IgD-negative memory B cell (primary cell): ENCODE measurements around the gene RAB11FIP4. TPM values are rescaled to one million over a fixed set of nuclear protein-coding genes. Genes with fewer than 3 reads are reported as not detected.

ENCODE experiments used
- H3K27ac Mint-ChIP-seq, 3 donors: one replicate each; pipeline ENCODE4 v1.8.0; 2020 to 2022; ENCODE audit warnings: mild to moderate bottlenecking in 3 of 3, mixed read lengths in 3 of 3, moderate library complexity in 1 of 3
- H3K27me3 Mint-ChIP-seq: one replicate; pipeline ENCODE4 v1.8.0; 2021; ENCODE audit warnings: mixed read lengths
- H3K36me3 Mint-ChIP-seq: one replicate; pipeline ENCODE4 v1.8.0; 2020; ENCODE audit warnings: mild to moderate bottlenecking, mixed read lengths
- H3K4me1 Mint-ChIP-seq, 3 donors: one replicate each; pipeline ENCODE4 v1.8.0; 2020 to 2022; ENCODE audit warnings: mixed read lengths in 3 of 3, mild to moderate bottlenecking in 1 of 3
- H3K4me3 Mint-ChIP-seq, 4 donors: one replicate each; pipeline ENCODE4 v1.8.0; 2020 to 2022; ENCODE audit warnings: mild to moderate bottlenecking in 4 of 4, mixed read lengths in 4 of 4, moderate library complexity in 3 of 4
- H3K9me3 Mint-ChIP-seq, 3 donors: one replicate each; pipeline ENCODE4 v1.8.0; 2020 to 2021; ENCODE audit warnings: mixed read lengths in 3 of 3, mild to moderate bottlenecking in 1 of 3
- polyA plus RNA-seq: library from polyadenylated mRNA; unstranded; fragments of 300-500 nt; fragmentation: Illumina TruSeq; gene quantifications from one replicate; pipeline ENCODE4 v1.2.3, GENCODE V29; 2021

Gene RAB11FIP4
- polyA plus RNA-seq, 1 donor from 2014 or later, result 21.0 TPM

DNA sequence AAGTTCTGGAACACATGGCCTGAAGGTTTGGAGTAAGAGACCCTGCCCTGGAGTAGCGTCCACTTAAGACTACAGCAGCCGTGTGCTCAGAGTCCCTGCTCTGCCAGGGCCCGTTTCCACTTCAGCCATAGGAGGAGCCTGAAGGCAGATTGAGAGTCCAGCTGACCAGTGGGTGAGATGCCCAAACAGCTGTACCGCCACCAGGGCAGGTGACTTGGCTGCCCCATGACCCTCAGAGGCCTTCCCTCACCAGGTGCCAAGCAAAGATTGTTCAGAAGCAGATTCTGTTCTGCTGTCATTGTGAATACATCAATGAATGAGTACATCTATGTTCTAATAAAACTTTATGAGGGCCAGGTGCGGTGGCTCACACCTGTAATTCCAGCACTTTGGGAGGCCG lies 178.8 kb downstream of the RAB11FIP4 start:
- H3K36me3 Mint-ChIP-seq, result no peaks in the 10 kb centered on the region
- H3K27ac Mint-ChIP-seq, result no peak overlapping the region
- peaks cover 5 to 13% (median 9%) of the 10 kb centered on the region in 3 donors for H3K4me1 Mint-ChIP-seq
- H3K9me3 Mint-ChIP-seq, result no peaks in the 10 kb centered on the region
- no peak overlapping the region for H3K4me3 Mint-ChIP-seq
- no peaks in the 10 kb centered on the region for H3K27me3 Mint-ChIP-seq

DNA sequence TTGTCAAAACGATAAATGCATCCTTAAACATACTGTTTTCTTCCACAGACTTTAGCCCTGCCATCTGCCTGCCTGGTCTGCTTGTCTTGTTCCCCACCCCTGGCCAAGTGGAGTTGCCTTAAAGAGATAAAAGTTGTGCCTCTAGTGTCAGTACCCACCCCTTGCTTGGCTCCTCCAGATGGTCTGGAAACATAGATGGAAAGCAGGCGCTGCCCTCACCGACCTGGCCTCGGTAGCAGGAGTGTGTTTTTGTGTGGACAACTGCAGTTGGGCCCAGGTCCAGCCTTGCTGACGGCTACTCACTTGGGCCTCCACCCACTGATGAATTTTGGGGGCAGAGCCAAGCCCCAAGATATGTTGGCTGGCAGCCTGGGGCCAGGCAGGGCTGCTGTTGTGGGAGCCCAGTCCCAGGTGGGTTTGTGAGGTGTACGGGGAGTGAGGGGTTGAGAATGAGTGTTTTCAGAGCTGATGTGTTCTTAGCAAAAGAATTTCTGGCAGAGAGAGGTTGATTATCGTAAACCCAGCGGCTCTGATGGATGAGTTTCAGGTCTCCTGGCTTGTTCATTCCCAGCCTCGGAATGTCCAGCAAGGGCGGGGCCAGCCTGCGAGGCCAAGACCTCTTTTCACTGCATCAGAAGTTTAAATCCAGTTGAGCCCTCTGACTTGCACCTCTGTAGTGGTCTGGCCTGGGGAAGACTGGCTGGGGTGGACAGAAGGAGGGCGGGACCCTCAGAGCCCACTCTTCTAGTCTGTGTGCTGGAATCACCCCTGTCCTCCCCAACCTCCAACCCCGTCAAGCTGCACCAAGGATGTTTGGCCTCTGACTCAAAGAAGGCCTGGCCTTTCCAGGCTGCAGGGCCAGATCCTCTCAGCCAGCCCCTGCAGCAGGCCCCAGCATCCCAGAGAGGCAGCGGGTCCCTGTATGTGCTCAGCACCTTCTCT lies 179.7 kb downstream of the RAB11FIP4 start:
- Mint-ChIP-seq H3K4me3 (no peak overlapping the region), H3K27me3 (no peaks in the 10 kb centered on the region), H3K4me1 (peaks cover 5 to 13% (median 11%) of the 10 kb centered on the region in 3 donors), H3K9me3 (no peaks in the 10 kb centered on the region), H3K36me3 (no peaks in the 10 kb centered on the region), H3K27ac (no peak overlapping the region)

DNA sequence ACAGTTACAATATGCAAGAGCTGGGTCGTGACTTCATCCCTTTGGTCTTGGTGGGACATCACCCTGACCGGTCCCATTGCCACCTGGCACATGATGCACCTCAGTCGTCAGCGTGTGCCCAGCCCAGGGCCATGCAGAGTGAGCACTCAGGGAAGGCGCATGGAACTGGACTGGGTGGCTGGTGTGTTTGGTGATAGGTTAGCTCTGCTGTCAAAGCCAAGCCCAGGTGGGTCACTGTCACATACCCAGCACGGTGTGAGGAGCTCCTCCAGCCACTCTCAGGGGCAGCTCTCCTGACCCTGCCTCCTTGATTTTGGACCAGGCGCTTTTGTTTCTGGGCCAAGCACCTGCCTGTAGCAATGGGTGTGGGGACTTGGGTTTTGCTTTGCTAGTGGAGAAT lies 180.9 kb downstream of the RAB11FIP4 start:
- no peaks in the 10 kb centered on the region for H3K27me3 Mint-ChIP-seq
- H3K4me1 Mint-ChIP-seq, result peaks cover 4 to 11% (median 10%) of the 10 kb centered on the region in 3 donors
- H3K4me3 Mint-ChIP-seq, result no peak overlapping the region
- H3K36me3 Mint-ChIP-seq, result no peaks in the 10 kb centered on the region
- H3K9me3 Mint-ChIP-seq, result no peaks in the 10 kb centered on the region
- no peak overlapping the region for H3K27ac Mint-ChIP-seq

DNA sequence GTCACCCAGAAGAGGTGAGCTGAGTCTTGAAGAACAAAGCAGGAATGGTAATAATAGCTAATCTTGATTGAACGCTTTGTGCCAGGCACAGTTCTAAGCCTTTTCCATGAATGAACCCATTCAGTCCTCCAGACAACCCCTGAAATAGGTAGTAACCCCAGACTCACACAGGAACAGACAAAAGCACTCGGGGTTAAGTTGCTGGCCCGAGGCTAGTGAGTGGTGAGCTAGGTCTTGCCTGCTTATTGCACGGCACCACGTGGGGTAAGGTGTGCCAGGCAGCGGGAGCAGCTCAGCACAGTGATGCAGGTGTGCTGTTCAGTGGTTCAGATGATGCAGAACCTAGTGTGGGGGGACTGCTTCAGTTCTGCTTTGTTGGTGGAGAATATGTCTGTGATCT lies 181.6 kb downstream of the RAB11FIP4 start:
- no peak overlapping the region for H3K4me3 Mint-ChIP-seq
- no peaks in the 10 kb centered on the region for H3K36me3 Mint-ChIP-seq
- H3K27me3 Mint-ChIP-seq, result no peaks in the 10 kb centered on the region
- no peaks in the 10 kb centered on the region for H3K9me3 Mint-ChIP-seq
- no peak overlapping the region for H3K27ac Mint-ChIP-seq
- peaks cover 0 to 6% (median 5%) of the 10 kb centered on the region in 3 donors for H3K4me1 Mint-ChIP-seq

DNA sequence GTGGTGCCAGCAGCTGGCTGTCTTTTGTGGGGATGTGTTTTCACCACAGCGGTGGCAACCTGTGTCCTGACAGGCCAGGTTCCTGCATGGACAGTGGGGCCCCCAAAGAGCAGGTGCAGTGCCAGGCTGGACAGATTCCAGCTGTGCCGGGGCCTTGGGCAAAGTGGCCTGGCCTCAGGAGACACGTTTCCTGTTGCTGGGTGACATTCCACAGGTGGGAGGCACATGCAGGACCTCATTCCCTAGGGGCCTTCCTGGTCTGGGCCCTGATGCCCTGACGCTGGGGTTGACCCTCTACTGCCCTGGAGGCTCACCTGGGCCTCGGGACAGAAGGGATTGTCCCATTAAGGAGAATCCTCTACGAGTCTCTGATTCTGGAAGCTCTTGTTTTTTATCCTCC lies 182.4 kb downstream of the RAB11FIP4 start:
- H3K27me3 Mint-ChIP-seq, result no peaks in the 10 kb centered on the region
- no peak overlapping the region for H3K4me3 Mint-ChIP-seq
- H3K27ac Mint-ChIP-seq, result no peak overlapping the region
- H3K4me1 Mint-ChIP-seq, result peaks cover 0 to 5% (median 5%) of the 10 kb centered on the region in 3 donors
- no peaks in the 10 kb centered on the region for H3K36me3 Mint-ChIP-seq
- H3K9me3 Mint-ChIP-seq, result no peaks in the 10 kb centered on the region

DNA sequence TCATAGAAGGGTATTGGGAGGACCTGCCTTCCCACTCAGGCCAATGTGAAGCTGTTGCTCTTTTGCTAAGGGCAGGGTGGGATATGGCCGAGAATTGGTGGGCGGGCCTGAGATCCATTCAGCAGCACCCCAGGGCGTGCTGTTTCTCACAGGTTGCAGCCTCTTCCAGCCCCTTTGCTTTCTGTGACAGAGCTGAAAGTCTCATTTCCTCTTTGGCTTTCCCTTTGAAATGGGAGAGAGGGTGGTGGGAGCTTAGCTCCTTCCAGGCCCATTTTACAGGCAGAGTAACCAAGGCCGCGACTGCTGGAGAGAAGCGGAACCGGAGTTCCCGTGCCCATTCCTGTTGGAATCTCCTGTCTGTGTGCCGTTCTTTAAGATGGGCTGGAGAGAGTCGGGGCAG lies 183.0 kb downstream of the RAB11FIP4 start:
- Mint-ChIP-seq H3K4me1 (peaks cover 0 to 5% (median 5%) of the 10 kb centered on the region in 3 donors), H3K9me3 (no peaks in the 10 kb centered on the region), H3K27ac (no peak overlapping the region), H3K4me3 (no peak overlapping the region), H3K36me3 (no peaks in the 10 kb centered on the region), H3K27me3 (no peaks in the 10 kb centered on the region)

DNA sequence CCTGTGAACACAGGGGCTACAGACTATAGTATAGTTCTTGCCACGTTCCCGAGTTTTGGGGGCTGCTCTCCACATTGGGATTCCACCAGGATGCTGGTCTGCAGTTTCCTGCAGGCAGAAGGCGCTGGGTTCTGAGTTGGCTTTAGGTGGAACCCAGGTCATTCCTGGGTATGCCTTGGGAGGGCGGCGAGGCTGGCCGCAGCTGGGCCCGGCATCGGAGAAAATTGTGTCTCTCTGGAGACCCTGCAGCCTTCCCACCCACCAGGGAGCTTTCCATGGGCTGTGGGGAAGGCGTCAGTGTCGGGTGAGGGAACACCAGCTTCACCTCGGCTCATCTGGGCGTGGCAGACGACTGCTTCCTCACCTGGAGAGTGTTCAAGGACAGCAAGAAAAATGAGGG lies 183.6 kb downstream of the RAB11FIP4 start:
- Mint-ChIP-seq H3K9me3 (no peaks in the 10 kb centered on the region), H3K27me3 (no peaks in the 10 kb centered on the region), H3K4me3 (no peak overlapping the region), H3K36me3 (no peaks in the 10 kb centered on the region), H3K4me1 (peaks cover 0 to 5% (median 5%) of the 10 kb centered on the region in 3 donors), H3K27ac (no peak overlapping the region)

DNA sequence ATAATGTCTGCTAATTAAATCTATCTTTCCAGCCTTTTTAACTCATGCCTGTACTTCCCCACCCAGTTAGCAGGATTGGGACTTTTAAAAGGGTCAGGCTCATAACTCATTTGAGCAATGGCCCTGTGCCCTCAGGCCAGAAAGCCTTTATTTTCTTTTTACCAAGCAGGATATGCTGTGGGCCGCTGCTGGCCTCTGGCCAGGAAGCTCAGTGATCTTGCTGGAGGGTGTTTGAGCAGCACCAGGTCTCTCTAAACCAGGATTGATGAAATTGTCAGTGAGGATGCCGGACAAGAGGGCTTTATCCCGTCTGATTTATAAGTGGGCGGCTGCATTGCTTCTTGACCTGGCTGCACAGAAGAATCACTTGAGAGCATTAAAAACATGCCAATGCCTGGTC lies 187.8 kb downstream of the RAB11FIP4 start:
- Mint-ChIP-seq H3K4me3 (no peak overlapping the region), H3K27ac (no peak overlapping the region), H3K36me3 (no peaks in the 10 kb centered on the region), H3K27me3 (no peaks in the 10 kb centered on the region), H3K9me3 (no peaks in the 10 kb centered on the region), H3K4me1 (peaks cover 9 to 24% (median 18%) of the 10 kb centered on the region in 3 donors)

DNA sequence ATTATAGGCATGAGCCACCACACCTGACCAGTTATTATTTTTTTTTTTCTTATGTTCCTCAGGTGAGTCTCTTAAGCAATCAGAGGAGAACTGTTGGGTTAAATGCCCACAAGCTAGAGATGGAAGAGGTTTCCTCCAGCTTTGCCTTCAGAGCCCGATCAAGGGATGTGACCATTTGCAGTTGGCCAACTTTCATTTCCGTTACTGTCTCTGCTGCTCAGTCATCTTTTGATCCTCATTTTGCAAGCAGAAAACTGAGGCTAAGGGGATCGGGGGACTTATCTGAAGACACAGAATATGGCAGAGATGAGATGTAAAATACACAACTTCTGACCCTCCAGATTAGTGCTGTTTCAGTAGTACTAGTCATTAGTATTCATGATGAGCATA lies 188.8 kb downstream of the RAB11FIP4 start:
- Mint-ChIP-seq H3K4me3 (no peak overlapping the region), H3K36me3 (no peaks in the 10 kb centered on the region), H3K27ac (peak overlapping the region in 1 of 3 donors; percentile 31), H3K4me1 (peaks cover 9 to 22% (median 19%) of the 10 kb centered on the region in 3 donors), H3K27me3 (no peaks in the 10 kb centered on the region), H3K9me3 (no peaks in the 10 kb centered on the region)

DNA sequence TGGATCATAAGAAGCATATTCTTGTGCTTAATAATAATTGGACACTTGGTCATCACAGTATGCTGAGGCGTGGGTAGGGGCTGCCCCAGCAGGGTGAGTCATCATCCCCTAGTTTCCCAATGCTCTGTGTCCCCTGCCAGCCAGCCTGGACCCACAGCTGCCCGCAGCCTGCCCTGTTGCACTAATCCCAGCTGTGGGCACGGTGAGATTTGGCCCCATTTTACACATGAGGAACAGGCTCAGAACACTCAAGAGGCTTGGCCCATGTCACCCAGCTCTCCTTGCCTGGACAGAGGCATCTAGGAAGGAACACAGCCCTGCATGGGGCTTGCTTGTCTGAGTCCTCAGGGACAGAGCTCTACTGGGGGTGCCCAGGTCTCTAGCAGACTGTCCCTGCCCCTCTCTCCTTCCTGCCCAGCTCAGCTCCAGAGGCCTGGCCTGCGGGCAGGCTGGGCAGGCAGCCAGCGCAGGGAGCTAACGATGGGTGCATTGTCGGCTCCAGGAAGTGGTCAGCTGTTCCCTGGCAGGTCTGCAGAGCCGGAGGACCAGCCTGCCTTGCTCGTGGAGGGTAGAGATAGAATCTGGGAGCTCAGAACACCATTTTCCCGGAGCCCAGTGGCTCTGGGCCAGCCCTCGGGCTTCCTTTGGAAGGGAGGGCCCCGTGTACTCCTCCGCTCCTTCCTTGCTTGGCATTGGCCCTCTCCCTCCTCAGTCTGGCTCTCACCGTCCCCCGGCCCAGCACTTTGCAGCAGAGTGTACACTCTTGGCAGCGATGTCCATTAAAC lies 189.4 kb downstream of the RAB11FIP4 start:
- peaks cover 9 to 22% (median 17%) of the 10 kb centered on the region in 3 donors for H3K4me1 Mint-ChIP-seq
- no peak overlapping the region for H3K4me3 Mint-ChIP-seq
- H3K27me3 Mint-ChIP-seq, result no peaks in the 10 kb centered on the region
- H3K9me3 Mint-ChIP-seq, result no peaks in the 10 kb centered on the region
- no peaks in the 10 kb centered on the region for H3K36me3 Mint-ChIP-seq
- peak overlapping the region in 1 of 3 donors; percentile 31 for H3K27ac Mint-ChIP-seq

DNA sequence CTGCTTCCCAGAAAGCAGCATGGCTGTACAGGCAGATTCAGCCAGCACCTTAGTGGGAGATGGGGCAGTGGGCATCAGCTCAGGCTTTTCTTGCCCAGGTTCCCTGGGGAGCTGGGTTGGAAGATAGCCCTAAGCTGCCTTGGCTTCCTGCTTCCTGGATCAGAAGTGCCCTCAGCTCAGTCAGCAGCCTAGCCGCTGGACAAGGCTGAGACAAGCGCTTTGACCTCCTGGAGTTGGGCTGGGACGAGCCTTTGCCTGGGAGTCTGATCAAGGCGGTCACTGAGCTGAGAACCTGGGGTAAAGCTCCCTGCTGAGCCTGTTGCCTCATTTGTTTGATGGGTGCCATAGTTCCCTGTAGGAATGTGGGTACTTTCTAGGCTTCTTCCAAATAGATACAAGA lies 190.0 kb downstream of the RAB11FIP4 start:
- no peak overlapping the region for H3K27ac Mint-ChIP-seq
- peaks cover 9 to 22% (median 17%) of the 10 kb centered on the region in 3 donors for H3K4me1 Mint-ChIP-seq
- H3K9me3 Mint-ChIP-seq, result no peaks in the 10 kb centered on the region
- no peak overlapping the region for H3K4me3 Mint-ChIP-seq
- peaks cover 3% of the 10 kb centered on the region for H3K36me3 Mint-ChIP-seq
- H3K27me3 Mint-ChIP-seq, result no peaks in the 10 kb centered on the region

DNA sequence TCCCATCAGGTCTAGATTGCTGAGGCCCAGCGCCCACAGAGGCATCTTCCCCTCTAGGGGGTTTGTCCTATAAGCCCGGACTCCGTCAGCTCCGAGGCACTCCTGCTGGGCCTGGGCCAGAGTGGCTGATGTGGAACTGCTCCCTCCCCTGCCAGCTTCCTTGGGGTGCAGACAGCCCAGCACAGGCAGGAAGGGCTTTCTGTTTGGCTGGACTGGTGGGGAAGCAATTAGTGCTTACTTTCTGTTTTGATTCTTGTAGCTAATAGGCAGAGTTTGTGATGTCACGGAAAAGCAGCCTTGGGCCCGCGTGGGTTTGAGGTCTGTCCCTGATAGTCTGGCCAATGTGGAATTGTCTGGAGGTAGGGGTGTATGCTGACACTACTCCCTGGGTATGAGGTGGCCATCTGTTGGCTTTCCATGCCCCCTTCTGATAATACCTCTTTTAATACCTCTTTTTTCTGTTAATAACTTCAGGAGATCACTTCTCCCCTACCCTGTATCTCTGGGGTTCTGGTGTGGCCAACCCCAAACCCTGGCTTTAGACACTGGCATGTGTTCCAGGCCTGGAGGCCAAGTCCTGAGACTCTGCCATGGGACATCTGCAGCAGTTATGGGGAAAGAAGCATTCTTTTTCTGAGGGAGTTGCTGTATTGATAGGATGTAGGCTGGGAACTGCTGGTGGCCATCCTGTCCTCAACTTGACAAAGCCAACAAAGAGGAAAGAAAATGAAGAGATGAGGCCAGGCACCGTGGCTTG lies 190.9 kb downstream of the RAB11FIP4 start:
- no peaks in the 10 kb centered on the region for H3K9me3 Mint-ChIP-seq
- peaks cover 3% of the 10 kb centered on the region for H3K36me3 Mint-ChIP-seq
- peak overlapping the region in 2 of 3 donors; percentile 9 to 59 for H3K27ac Mint-ChIP-seq
- peaks cover 9 to 22% (median 17%) of the 10 kb centered on the region in 3 donors for H3K4me1 Mint-ChIP-seq
- H3K4me3 Mint-ChIP-seq, result peak overlapping the region in 3 of 4 donors; percentile 35 to 82 (median 47)
- no peaks in the 10 kb centered on the region for H3K27me3 Mint-ChIP-seq

DNA sequence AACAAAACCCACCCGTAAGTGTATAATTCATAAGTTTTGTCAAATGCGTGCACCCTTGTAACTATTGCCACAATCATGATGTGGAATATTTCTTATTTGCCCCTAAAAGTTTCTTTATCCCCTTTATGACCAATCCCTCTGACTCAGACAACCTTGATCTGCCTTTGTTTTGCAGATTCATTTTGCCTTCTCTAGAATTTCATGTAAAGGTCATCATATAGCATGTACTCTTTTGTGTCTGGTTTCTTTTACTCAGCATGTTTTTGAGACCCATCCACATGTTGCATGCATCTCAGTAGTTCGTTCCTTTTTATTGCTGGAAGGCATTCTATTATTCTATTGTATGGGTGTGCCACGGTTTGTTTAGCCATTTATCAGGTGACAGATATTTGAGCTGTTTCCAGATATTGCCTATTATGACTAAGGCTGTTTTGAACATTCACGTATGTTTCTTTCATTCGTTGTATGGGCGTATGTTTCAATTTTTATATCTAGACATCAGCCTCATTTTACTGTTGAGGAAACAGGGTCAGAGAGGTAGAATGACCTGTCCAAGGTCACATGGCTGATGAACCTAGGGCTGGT lies 192.4 kb downstream of the RAB11FIP4 start:
- Mint-ChIP-seq H3K27me3 (no peaks in the 10 kb centered on the region), H3K9me3 (no peaks in the 10 kb centered on the region), H3K36me3 (peaks cover 3% of the 10 kb centered on the region), H3K4me3 (no peak overlapping the region), H3K4me1 (peaks cover 9 to 22% (median 17%) of the 10 kb centered on the region in 3 donors), H3K27ac (no peak overlapping the region)

DNA sequence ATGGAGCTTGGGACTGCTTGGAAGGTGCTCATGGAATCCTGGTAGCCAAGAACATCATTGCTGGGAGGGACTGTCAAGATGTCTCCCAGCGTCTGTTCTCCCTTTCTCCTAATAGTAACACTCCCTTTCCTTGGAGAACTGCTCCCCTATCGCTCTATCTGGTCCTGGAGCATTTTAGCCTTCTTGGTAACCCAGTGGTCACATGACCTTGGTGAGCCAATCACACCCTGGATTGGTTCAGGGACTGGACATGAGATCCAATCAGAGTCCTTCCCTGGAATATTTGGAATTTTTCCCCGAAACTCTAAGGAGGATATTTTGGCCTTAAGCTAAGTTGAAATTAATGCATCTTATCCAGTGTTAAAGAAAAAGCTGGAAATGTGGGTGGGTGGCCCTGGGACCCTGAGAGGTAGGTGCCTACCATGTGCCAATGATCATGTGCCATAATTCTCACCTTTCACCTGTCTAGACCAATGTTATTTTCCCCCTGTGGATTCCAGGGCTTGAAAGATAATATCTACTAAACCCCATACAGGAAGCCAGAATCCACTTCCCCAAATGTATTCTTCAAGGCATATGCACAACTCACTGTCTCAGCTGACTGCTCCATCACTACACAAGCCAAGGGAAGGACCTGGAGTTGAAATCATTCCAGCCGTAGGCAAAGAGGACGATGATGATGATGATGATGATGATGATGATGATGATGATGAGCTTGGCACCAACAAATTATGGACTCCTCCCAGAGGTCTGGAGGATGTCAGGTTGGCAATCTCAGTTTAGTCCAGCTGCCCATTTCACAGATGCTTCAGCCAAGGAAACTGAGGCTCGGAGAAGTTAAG lies 193.2 kb downstream of the RAB11FIP4 start:
- Mint-ChIP-seq H3K27ac (no peak overlapping the region), H3K36me3 (peaks cover 5% of the 10 kb centered on the region), H3K4me1 (peaks cover 9 to 22% (median 17%) of the 10 kb centered on the region in 3 donors), H3K27me3 (no peaks in the 10 kb centered on the region), H3K9me3 (no peaks in the 10 kb centered on the region), H3K4me3 (no peak overlapping the region)
